Activated CD4-positive, alpha-beta T cell treated with anti-CD3 and anti-CD28 coated beads, Interleukin-2, amount 50 U/mL, for 4 hours (primary cell): ENCODE measurements around the gene AP2A2.

Experiments used
- DNase-seq, 2 experiments: peaks; one replicate each; pipeline ENCODE4 v3.0.0-alpha.2; 2020

Gene AP2A2

GRCh38 chr11:926341-926916 lies 759 bp downstream of the AP2A2 start:
- no peak for DNase-seq

- DNase-seq, result peak; percentile 18 to 25
Measured at GRCh38 chr11:927871-928270, 2.2 kb downstream of the AP2A2 start.

GRCh38 chr11:928786-929185 lies 3.1 kb downstream of the AP2A2 start:
- no peak for DNase-seq

GRCh38 chr11:929405-929804 lies 3.7 kb downstream of the AP2A2 start:
- DNase-seq, result no peak

GRCh38 chr11:931385-931784 lies 5.7 kb downstream of the AP2A2 start:
- DNase-seq, result no peak

GRCh38 chr11:932435-932834 lies 6.8 kb downstream of the AP2A2 start:
- no peak for DNase-seq

GRCh38 chr11:933142-933851 lies 7.6 kb downstream of the AP2A2 start:
- DNase-seq, result no peak

GRCh38 chr11:933936-934335 lies 8.3 kb downstream of the AP2A2 start:
- no peak for DNase-seq

GRCh38 chr11:934527-934926 lies 8.9 kb downstream of the AP2A2 start:
- no peak for DNase-seq

GRCh38 chr11:936199-936598 lies 10.5 kb downstream of the AP2A2 start:
- no peak for DNase-seq

- no peak for DNase-seq
Measured at GRCh38 chr11:937841-938261, 12.2 kb downstream of the AP2A2 start.

- DNase-seq, result no peak
Measured at GRCh38 chr11:940496-941135, 14.9 kb downstream of the AP2A2 start.

- no peak for DNase-seq
Measured at GRCh38 chr11:942823-943222, 17.2 kb downstream of the AP2A2 start.

- DNase-seq, result no peak
Measured at GRCh38 chr11:944711-945470, 19.2 kb downstream of the AP2A2 start.

- no peak for DNase-seq
Measured at GRCh38 chr11:945986-946385, 20.3 kb downstream of the AP2A2 start.

- DNase-seq, result no peak
Measured at GRCh38 chr11:947744-948143, 22.1 kb downstream of the AP2A2 start.

GRCh38 chr11:951507-951906 lies 25.8 kb downstream of the AP2A2 start:
- no peak for DNase-seq

- DNase-seq, result no peak
Measured at GRCh38 chr11:952406-953385, 27.0 kb downstream of the AP2A2 start.

GRCh38 chr11:953512-953911 lies 27.8 kb downstream of the AP2A2 start:
- DNase-seq, result no peak

- no peak for DNase-seq
Measured at GRCh38 chr11:954392-955153, 28.9 kb downstream of the AP2A2 start.
